Activated CD8-positive, alpha-beta memory T cell treated with anti-CD3 and anti-CD28 coated beads, Interleukin-2, amount 10 ng/mL, durations not matched to agents 7 days and 5 days (primary cell): ENCODE measurements around the gene FAM222B. TPM values are rescaled to one million over a fixed set of nuclear protein-coding genes. Genes with fewer than 3 reads are reported as not detected.
A peak's percentile ranks its signal among the peaks of the same experiment; 100 is the strongest.
"Not testable (repeated sequence)": the region's sequence is repeated elsewhere in the genome, so short reads cannot be mapped to it uniquely, and the experiment has no call there.

Experiments
- ATAC-seq: fragments of 150-1000 bp; cut with Tn5 transposase; one replicate; pipeline ENCODE4 v1.10.0; 2021; ENCODE audit warnings: moderate library complexity
- CTCF ChIA-PET: fragments of 350-600 bp; sonication (Branson Sonifier 250); formaldehyde crosslinking; loops from one replicate; lab custom pipeline; 2021; ENCODE audit warnings: antibody characterized with exemption; lab: Charles Lee
- DNase-seq: peaks from one replicate; pipeline ENCODE4 v3.0.0-alpha.2; 2020
- H3K27ac Mint-ChIP-seq: one replicate; pipeline ENCODE4 v1.8.0; 2021; ENCODE audit warnings: mild to moderate bottlenecking, mixed read lengths
- H3K27me3 Mint-ChIP-seq: one replicate; pipeline ENCODE4 v1.8.0; 2021; ENCODE audit warnings: mixed read lengths
- H3K36me3 Mint-ChIP-seq: one replicate; pipeline ENCODE4 v1.8.0; 2021; ENCODE audit warnings: mild to moderate bottlenecking, mixed read lengths
- H3K4me1 Mint-ChIP-seq: one replicate; pipeline ENCODE4 v1.8.0; 2021; ENCODE audit warnings: mixed read lengths
- H3K4me3 Mint-ChIP-seq: one replicate; pipeline ENCODE4 v1.8.0; 2021; ENCODE audit warnings: mild to moderate bottlenecking, moderate library complexity, mixed read lengths
- H3K9me3 Mint-ChIP-seq: one replicate; pipeline ENCODE4 v1.8.0; 2022; ENCODE audit warnings: low read depth, mixed read lengths
- total RNA-seq, 2 experiments: library from RNA; stranded (reverse); gene quantifications; one replicate each; pipeline ENCODE4 v1.2.3, GENCODE V29; 2021

Gene FAM222B
- total RNA-seq, 2 experiments from 2014 or later, result 14.5 to 19.6 TPM

DNA sequence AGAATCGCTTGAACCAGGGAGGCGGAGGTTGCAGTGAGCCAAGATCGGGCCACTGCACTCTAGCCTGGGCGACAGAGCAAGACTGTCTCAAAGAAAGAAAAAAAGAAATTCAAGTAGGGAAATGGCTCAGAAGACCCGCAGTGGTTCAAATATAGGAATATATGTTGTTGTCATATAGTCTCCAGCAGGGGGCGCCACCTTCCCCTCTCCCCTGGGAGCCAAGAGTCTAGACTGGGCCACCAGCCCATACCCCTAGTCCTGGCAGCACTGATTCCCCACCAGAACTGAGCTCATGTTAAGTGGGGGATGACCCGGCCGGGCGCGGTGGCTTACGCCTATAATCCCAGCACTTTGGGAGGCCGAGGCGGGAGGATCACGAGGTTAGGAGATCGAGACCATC, 6.1 kb upstream of the FAM222B start:
- CTCF ChIA-PET, result interaction anchor here (0.7 to 3.5 kb wide), 26 partner anchors 8 to 268 kb away, joined by 3 to 24 read pairs (median 6); partner anchors contain the start of genes FLOT2, PHF12 and TLCD1
- DNase-seq (peak; percentile 74), ATAC-seq (peak; percentile 77)
- H3K9me3 Mint-ChIP-seq, H3K4me1 Mint-ChIP-seq, H3K4me3 Mint-ChIP-seq, H3K36me3 Mint-ChIP-seq, H3K27ac Mint-ChIP-seq, H3K27me3 Mint-ChIP-seq: not testable (repeated sequence)

DNA sequence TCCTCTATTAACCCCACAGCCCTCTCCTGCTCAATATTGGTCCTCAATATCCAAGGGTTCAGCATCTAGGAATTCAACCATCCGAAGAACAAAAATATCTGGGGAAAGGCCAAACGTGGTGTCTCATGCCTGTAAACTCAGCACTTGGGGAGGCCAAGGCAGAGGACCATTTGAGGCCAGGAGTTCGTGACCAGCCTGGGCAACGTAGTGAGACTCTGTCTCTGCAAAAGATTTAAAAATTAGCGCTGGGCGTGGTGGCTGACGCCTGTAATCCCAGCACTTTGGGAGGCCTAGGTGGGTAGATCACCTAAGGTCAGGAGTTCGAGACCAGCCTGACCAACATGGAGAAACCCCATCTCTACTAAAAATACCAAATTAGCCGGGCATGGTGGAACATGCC, 4.1 kb upstream of the FAM222B start:
- CTCF ChIA-PET, H3K27ac Mint-ChIP-seq, ATAC-seq, H3K27me3 Mint-ChIP-seq, H3K4me3 Mint-ChIP-seq, H3K36me3 Mint-ChIP-seq, DNase-seq, H3K9me3 Mint-ChIP-seq, H3K4me1 Mint-ChIP-seq: not testable (repeated sequence)

DNA sequence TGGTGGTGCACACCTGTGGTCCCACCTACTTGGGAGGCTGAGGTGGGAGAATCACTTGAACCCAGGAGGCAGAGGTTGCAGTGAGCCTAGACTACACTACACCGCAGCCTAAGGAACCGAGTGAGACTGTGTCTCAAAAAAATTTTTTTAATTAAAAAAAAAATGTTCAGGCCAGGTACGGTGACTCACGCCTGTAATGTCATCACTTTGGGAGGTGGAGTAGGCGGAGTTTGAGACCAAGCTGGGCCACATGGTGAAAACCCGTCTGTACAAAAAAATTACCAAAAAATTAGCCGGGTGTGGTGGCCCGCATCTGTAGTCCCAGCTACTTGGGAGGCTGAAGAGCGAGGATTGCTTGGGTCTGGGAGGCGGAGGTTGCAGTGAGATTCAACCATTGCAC, 3.6 kb upstream of the FAM222B start:
- CTCF ChIA-PET, result interaction anchor here (0.7 to 5.4 kb wide), 2 partner anchors 12 to 82 kb away, joined by 3 to 37 read pairs; no protein-coding TSS in a partner anchor
- Mint-ChIP-seq H3K36me3 (peaks cover 3% of the 10 kb centered on the region), H3K4me3 (no peak overlapping the region), H3K27ac (no peak overlapping the region), H3K27me3 (no peaks in the 10 kb centered on the region), H3K9me3 (no peaks in the 10 kb centered on the region), H3K4me1 (peaks cover 12% of the 10 kb centered on the region)
- ATAC-seq, result no peak
- no peak for DNase-seq

DNA sequence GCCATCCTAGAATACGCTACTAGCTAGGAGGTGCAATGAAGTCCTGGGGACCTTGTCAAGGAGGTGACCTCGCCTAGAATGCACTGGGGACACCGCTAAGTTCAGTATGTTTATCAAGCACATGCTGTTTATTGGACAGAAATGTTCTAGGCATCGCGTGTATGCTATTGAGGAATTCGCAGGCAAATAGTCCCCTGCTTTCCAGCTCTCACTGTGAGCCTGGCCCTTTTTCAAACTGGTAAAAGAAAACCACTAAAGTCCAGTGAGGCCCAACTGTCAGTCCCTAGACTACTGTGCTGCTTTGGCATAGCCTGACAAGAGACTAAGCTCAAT, 1.2 kb upstream of the FAM222B start:
- H3K36me3 Mint-ChIP-seq, result peaks cover 4% of the 10 kb centered on the region
- peaks cover 21% of the 10 kb centered on the region for H3K4me1 Mint-ChIP-seq
- DNase-seq, result no peak
- H3K27ac Mint-ChIP-seq, result no peak overlapping the region
- CTCF ChIA-PET, result interaction anchor here (1.0 to 5.4 kb wide), 6 partner anchors 18 to 116 kb away, joined by 3 to 37 read pairs (median 16); partner anchors contain the start of genes DHRS13, NEK8 and TLCD1
- peak overlapping the region; percentile 52 for H3K4me3 Mint-ChIP-seq
- H3K27me3 Mint-ChIP-seq, result no peaks in the 10 kb centered on the region
- H3K9me3 Mint-ChIP-seq, result no peaks in the 10 kb centered on the region
- no peak for ATAC-seq

DNA sequence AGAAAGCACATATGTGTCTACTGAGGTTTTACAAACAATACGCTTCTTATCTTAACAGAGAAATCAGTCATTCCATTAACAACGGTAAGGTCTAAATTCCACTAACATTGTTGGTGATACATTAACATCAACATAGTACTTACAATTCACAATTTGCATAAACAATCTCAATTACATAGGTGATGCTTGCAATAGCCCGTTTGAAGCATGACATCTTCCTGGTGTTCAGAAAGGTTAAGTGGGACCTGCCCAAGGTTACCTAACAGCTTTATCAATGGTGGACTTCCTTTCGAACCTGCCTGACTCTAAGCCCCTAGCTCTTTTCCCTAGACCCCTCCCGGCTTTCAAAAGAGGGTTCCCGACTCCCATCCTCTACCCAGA, 699 bp downstream of the FAM222B start:
- Mint-ChIP-seq H3K4me3 (peak overlapping the region; percentile 99), H3K27me3 (no peaks in the 10 kb centered on the region), H3K4me1 (peaks cover 21% of the 10 kb centered on the region), H3K27ac (peak overlapping the region; percentile 96), H3K9me3 (no peaks in the 10 kb centered on the region), H3K36me3 (peaks cover 4% of the 10 kb centered on the region)
- CTCF ChIA-PET, result interaction anchor here (0.6 to 5.4 kb wide), 19 partner anchors 7 to 282 kb away, joined by 3 to 37 read pairs (median 6); partner anchors contain the start of genes DHRS13, FLOT2, NEK8 and TLCD1
- no peak for ATAC-seq
- no peak for DNase-seq

DNA sequence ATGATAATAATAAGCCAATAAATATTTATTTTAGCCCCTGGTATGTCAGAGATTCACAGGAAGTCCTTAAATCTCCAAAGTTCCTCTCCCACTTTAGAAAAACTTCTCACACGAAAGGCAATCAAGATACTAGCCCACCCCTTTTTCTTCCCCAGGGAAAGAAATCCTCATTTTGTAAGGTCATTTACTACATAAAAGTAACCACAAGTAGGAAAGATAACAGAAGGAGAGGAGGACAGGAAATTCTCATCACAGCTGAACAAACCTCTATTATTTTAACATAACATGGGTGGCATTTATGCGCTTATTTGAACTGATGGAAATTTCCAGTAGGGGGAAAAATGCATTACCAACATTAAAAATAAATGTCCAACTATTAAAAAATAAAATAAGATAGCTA, 3.4 kb downstream of the FAM222B start:
- Mint-ChIP-seq H3K4me1 (peaks cover 21% of the 10 kb centered on the region), H3K36me3 (peaks cover 9% of the 10 kb centered on the region), H3K27ac (peak overlapping the region; percentile 56), H3K27me3 (no peaks in the 10 kb centered on the region), H3K9me3 (no peaks in the 10 kb centered on the region), H3K4me3 (no peak overlapping the region)
- CTCF ChIA-PET, result interaction anchor here (0.8 to 1.1 kb wide), 2 partner anchors 63 to 77 kb away, joined by 4 read pairs; no protein-coding TSS in a partner anchor
- ATAC-seq (no peak), DNase-seq (no peak)

DNA sequence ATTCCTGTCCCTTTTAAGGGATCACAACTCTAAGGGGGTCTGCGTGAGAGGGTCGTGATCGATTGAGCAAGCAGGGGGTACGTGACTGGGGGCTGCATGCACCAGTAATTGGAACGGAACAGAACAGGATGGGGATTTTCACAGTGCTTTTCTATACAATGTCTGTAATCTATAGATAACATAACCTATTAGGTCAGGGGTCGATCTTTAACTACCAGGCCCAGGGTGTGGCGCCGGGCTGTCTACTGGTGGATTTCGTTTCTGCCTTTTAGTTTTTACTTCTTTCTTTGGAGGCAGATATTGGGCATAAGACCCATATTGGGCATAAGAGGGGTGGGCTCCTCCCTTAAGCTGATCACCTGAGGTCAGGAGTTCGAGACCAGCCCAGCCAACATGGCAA, 6.0 kb downstream of the FAM222B start:
- not testable (repeated sequence) for DNase-seq

DNA sequence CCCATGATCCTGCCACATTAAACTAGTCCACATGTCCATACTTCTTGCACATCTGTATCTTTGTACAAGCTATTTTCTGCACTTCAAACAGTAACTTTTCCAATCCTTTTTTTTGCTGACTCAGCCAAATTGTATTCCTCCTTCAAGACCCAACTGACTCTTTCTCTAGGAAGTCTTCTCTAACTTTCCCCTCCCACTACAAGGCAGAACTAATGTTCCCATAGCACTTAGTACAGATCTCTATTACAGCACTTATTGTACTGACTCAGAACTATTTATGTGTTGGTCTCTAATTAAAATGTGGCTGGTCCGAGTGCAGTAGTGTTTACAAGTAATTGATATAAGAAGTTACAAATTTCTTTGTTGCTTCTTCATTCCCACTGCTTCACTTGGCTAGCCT, 8.2 kb downstream of the FAM222B start:
- H3K36me3 Mint-ChIP-seq, result peaks cover 24% of the 10 kb centered on the region
- no peaks in the 10 kb centered on the region for H3K27me3 Mint-ChIP-seq
- DNase-seq (no peak), ATAC-seq (no peak)
- H3K4me3 Mint-ChIP-seq, result no peak overlapping the region
- CTCF ChIA-PET, result interaction anchor here (2.2 to 3.3 kb wide), 2 partner anchors 14 to 70 kb away, joined by 9 to 13 read pairs; no protein-coding TSS in a partner anchor
- H3K9me3 Mint-ChIP-seq, result no peaks in the 10 kb centered on the region
- H3K4me1 Mint-ChIP-seq, result peaks cover 5% of the 10 kb centered on the region
- no peak overlapping the region for H3K27ac Mint-ChIP-seq

More for the DNA sequence above, 6.0 kb downstream of the FAM222B start:
- H3K4me3 Mint-ChIP-seq, H3K27ac Mint-ChIP-seq, H3K9me3 Mint-ChIP-seq, H3K27me3 Mint-ChIP-seq, ATAC-seq: not testable (repeated sequence)
- Mint-ChIP-seq H3K4me1 (peaks cover 13% of the 10 kb centered on the region), H3K36me3 (peaks cover 17% of the 10 kb centered on the region)
- CTCF ChIA-PET, result interaction anchor here (3.3 kb wide), 1 partner anchor 72 kb away, joined by 13 read pairs; no protein-coding TSS in a partner anchor

DNA sequence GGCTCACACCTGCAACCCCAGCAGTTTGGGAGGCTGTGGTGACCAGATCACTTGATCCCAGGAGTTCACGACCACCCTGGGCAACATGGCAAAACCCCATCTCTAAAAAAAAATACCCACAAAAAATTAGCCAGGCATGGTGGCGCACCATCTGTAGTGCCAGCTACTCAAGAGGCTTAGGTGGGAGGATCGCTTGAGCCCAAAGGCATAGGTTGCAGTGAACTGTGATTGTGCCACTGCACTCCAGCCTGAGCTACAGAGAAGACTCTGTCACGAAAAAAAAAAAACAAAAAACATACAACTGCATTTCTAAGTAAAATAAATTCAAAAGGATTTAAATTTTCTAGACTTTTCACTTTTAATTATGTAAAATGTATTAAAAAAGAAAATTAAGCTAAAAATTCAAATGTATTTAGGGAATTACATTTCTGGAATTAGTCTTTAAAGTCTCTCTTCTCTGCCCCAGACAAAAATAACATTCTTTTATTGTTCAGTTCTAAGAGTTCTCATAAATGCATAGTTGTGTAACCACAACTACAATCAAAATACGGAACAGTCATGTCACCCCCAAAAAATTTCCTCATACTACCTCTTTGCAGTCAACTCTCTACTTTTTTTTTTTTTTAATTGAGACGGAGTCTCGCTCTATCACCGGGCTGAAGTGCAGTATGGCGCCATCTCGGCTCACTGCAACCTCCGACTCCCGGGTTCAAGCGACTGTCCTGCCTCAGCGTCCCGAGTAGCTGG, 14.1 kb downstream of the FAM222B start:
- ATAC-seq (no peak), DNase-seq (no peak)
- Mint-ChIP-seq H3K36me3 (peaks cover 17% of the 10 kb centered on the region), H3K9me3 (no peaks in the 10 kb centered on the region), H3K27me3 (no peaks in the 10 kb centered on the region), H3K4me1 (peaks cover 3% of the 10 kb centered on the region), H3K4me3 (no peak overlapping the region), H3K27ac (no peak overlapping the region)
- CTCF ChIA-PET, result interaction anchor here (0.9 to 3.7 kb wide), 5 partner anchors 14 to 101 kb away, joined by 3 to 13 read pairs (median 6); partner anchors contain the start of gene FAM222B

DNA sequence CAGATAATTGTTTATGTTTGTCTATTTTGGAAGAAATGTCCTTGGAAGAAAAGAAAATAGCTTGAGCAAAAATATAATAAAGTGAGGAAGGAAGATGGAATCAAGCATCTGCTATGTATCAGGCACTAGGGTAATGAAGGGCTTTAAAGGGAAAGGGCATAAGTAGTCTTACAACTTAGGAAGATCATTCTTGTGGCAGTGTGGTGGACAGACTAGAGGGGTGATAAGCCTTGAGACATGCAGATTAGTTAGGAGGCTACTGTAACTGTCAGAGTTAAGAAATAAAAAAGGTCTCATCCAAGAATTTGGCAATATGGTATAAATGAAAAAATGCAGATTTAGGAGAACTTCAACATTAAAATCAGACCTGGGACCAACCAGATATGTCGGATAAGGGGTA, 14.9 kb downstream of the FAM222B start:
- no peak overlapping the region for H3K4me3 Mint-ChIP-seq
- no peak for ATAC-seq
- peaks cover 17% of the 10 kb centered on the region for H3K36me3 Mint-ChIP-seq
- H3K4me1 Mint-ChIP-seq, result peaks cover 3% of the 10 kb centered on the region
- H3K9me3 Mint-ChIP-seq, result no peaks in the 10 kb centered on the region
- no peak for DNase-seq
- no peak overlapping the region for H3K27ac Mint-ChIP-seq
- no peaks in the 10 kb centered on the region for H3K27me3 Mint-ChIP-seq
- CTCF ChIA-PET, result interaction anchor here (1.0 to 3.7 kb wide), 3 partner anchors 9 to 64 kb away, joined by 3 to 13 read pairs (median 11); partner anchors contain the start of gene FAM222B

DNA sequence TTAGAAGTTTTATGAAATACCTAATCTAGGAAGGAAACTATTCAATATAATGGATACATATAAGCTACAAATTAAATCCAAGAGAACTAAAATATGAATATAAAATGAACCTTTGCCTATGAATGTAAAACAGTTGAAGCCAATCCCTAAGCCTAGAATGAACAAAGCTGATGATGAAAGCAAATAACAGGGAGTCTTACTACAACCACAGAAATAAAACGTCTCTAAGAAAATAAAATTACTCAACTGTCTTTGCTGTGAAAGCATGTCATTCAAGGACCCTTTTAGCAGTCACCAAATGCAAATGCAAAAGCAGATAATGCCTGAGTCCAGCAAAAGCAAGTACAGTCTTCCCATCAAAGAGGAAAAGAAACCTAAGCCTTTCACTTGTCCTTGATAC, 23.0 kb downstream of the FAM222B start:
- H3K4me3 Mint-ChIP-seq, result no peak overlapping the region
- no peaks in the 10 kb centered on the region for H3K36me3 Mint-ChIP-seq
- H3K27me3 Mint-ChIP-seq, result no peaks in the 10 kb centered on the region
- H3K27ac Mint-ChIP-seq, result no peak overlapping the region
- CTCF ChIA-PET, result interaction anchor here (2.5 kb wide), 1 partner anchor 56 kb away, joined by 9 read pairs; no protein-coding TSS in a partner anchor
- DNase-seq (no peak), ATAC-seq (no peak)
- H3K9me3 Mint-ChIP-seq, result no peaks in the 10 kb centered on the region
- peaks cover 5% of the 10 kb centered on the region for H3K4me1 Mint-ChIP-seq

DNA sequence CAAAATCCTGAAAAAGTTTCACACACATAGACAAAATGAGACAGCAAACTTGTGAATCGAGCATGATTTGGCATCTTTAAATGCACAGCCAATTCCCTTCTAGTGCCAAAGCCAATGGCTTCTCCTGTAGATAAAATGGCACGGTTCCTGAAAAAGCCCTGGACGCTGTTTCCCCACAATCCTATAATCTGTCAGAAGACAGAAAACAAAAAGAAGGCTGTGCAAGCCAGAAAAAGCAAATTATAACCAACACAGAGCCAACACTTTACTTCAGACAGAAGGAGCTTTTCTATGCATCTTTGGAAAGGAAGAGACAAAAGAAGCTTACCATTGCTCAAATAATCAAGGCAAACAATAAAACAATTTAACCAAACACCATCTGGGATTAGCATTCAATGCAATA, 23.8 kb downstream of the FAM222B start:
- Mint-ChIP-seq H3K4me3 (no peak overlapping the region), H3K36me3 (no peaks in the 10 kb centered on the region), H3K9me3 (no peaks in the 10 kb centered on the region), H3K27me3 (no peaks in the 10 kb centered on the region), H3K27ac (no peak overlapping the region), H3K4me1 (peaks cover 5% of the 10 kb centered on the region)
- ATAC-seq, result no peak
- CTCF ChIA-PET, result interaction anchor here (2.5 kb wide), 1 partner anchor 55 kb away, joined by 9 read pairs; no protein-coding TSS in a partner anchor
- no peak for DNase-seq

DNA sequence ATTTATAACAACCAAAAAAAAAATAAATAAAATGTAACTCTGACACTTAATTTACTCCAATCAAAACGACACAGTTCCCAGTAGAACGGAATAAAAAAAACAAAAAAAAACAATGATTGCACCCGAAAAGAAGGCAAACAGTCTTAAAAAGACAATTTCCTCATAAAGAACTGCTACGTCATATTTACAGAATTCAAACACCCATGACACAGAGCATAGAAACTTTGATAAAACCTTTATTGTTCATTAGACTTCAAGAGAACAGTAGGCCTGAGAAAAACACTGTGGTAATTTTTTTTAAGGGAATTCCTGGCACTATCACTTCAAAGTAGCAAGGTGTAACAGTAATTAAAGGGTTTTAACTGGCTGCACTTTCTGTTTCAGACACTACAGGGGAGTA, 26.1 kb downstream of the FAM222B start:
- Mint-ChIP-seq H3K36me3 (no peaks in the 10 kb centered on the region), H3K27me3 (no peaks in the 10 kb centered on the region), H3K27ac (no peak overlapping the region), H3K4me1 (peaks cover 13% of the 10 kb centered on the region), H3K9me3 (no peaks in the 10 kb centered on the region), H3K4me3 (no peak overlapping the region)
- CTCF ChIA-PET, result no interaction called here
- ATAC-seq (no peak), DNase-seq (no peak)
